ENCODE data around the gene COQ3. TPM values are rescaled to one million over a fixed set of nuclear protein-coding genes. Genes with fewer than 3 reads are reported as not detected.

Gene COQ3
- total RNA-seq, 1 experiment from 2014 or later = 13.9 TPM

DNA sequence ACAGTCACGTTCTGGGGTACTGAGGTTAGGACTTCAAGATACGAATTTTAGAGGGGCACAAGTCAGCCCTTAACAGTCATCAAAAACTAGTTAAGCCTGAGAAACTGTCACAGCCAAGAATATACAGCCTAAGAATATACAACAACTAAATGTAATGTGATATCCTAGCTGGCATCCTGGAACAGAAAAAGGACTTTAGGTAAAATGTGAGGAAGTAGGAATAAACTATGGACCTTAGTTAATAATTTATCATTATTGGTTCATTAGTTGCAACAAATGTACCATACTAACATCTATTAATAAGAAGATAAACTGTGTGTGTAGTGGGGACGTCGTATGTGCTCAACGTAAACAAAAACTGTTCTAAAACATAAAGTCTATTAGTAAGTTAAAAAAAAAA, 30.0 kb upstream of the COQ3 start:
- DNase-seq (ENCODE audit: low spot score) = no peak
- Mint-ChIP-seq H3K27ac (peak overlapping the region; percentile 90), H3K4me1 (peaks cover 68% of the 10 kb centered on the region), H3K27me3 (ENCODE audit: low read depth) (no peaks in the 10 kb centered on the region; the same call in 1 of the 2 replicates), H3K36me3 (peaks cover 18% of the 10 kb centered on the region), H3K4me3 (peak overlapping the region; percentile 97), H3K9me3 (no peaks in the 10 kb centered on the region)
- CTCF ChIA-PET = interaction anchor here (0.8 kb wide), 1 partner anchor 89 kb away, joined by 3 read pairs; no protein-coding TSS in a partner anchor
- ATAC-seq = no peak
- TF ChIP-seq CREM (CRISPR knock-in tag; IDR thresholded peaks at IDR 0.05) = no peak
- TF ChIP-seq, protein P1, sequence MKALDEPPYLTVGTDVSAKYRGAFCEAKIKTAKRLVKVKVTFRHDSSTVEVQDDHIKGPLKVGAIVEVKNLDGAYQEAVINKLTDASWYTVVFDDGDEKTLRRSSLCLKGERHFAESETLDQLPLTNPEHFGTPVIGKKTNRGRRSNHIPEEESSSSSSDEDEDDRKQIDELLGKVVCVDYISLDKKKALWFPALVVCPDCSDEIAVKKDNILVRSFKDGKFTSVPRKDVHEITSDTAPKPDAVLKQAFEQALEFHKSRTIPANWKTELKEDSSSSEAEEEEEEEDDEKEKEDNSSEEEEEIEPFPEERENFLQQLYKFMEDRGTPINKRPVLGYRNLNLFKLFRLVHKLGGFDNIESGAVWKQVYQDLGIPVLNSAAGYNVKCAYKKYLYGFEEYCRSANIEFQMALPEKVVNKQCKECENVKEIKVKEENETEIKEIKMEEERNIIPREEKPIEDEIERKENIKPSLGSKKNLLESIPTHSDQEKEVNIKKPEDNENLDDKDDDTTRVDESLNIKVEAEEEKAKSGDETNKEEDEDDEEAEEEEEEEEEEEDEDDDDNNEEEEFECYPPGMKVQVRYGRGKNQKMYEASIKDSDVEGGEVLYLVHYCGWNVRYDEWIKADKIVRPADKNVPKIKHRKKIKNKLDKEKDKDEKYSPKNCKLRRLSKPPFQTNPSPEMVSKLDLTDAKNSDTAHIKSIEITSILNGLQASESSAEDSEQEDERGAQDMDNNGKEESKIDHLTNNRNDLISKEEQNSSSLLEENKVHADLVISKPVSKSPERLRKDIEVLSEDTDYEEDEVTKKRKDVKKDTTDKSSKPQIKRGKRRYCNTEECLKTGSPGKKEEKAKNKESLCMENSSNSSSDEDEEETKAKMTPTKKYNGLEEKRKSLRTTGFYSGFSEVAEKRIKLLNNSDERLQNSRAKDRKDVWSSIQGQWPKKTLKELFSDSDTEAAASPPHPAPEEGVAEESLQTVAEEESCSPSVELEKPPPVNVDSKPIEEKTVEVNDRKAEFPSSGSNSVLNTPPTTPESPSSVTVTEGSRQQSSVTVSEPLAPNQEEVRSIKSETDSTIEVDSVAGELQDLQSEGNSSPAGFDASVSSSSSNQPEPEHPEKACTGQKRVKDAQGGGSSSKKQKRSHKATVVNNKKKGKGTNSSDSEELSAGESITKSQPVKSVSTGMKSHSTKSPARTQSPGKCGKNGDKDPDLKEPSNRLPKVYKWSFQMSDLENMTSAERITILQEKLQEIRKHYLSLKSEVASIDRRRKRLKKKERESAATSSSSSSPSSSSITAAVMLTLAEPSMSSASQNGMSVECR (CRISPR knock-in tag; IDR thresholded peaks at IDR 0.05; ENCODE audit: borderline replicate concordance) = no peak
- no peak for TF ChIP-seq NFE2L1 (CRISPR knock-in tag; IDR thresholded peaks at IDR 0.05)
- no peak for TF ChIP-seq ZNF423 (CRISPR knock-in tag; IDR thresholded peaks at IDR 0.05)
- TF ChIP-seq ZNF232 (CRISPR knock-in tag; IDR thresholded peaks at IDR 0.05) = no peak
- POLR2A ChIA-PET = interaction anchor here (0.6 to 2.9 kb wide), 3 partner anchors 30 to 55 kb away, joined by 4 to 10 read pairs (median 5); partner anchors contain the start of gene COQ3

- CTCF ChIA-PET = no interaction called here
- H3K27me3 Mint-ChIP-seq (ENCODE audit: low read depth) = no peaks in the 10 kb centered on the region; the same call in 1 of the 2 replicates
- H3K4me3 Mint-ChIP-seq = peak overlapping the region; percentile 97
- H3K36me3 Mint-ChIP-seq = peaks cover 18% of the 10 kb centered on the region
- peaks cover 63% of the 10 kb centered on the region for H3K4me1 Mint-ChIP-seq
- H3K27ac Mint-ChIP-seq = no peak overlapping the region
- ATAC-seq (no peak), DNase-seq (ENCODE audit: low spot score) (no peak)
- TF ChIP-seq ZNF671 (CRISPR knock-in tag; IDR thresholded peaks at IDR 0.05) (no peak), ZNF138 (CRISPR knock-in tag; conservative IDR thresholded peaks at IDR 0.05) (no peak), GTF2I (CRISPR knock-in tag; conservative IDR thresholded peaks at IDR 0.05) (no peak), NFATC4 (CRISPR knock-in tag; IDR thresholded peaks at IDR 0.05) (no peak), SOX15 (CRISPR knock-in tag; IDR thresholded peaks at IDR 0.05) (no peak), ZNF232 (CRISPR knock-in tag; IDR thresholded peaks at IDR 0.05) (no peak), ZBTB21 (CRISPR knock-in tag; IDR thresholded peaks at IDR 0.05; ENCODE audit: borderline replicate concordance) (no peak), ZNF219 (CRISPR knock-in tag; IDR thresholded peaks at IDR 0.05; ENCODE audit: borderline replicate concordance) (no peak), OVOL2 (CRISPR knock-in tag; IDR thresholded peaks at IDR 0.05; ENCODE audit: borderline replicate concordance) (no peak), PREB (CRISPR knock-in tag; IDR thresholded peaks at IDR 0.05; ENCODE audit: borderline replicate concordance) (no peak), SMAD4 (CRISPR knock-in tag; IDR thresholded peaks at IDR 0.05) (no peak), ZMAT4 (CRISPR knock-in tag; IDR thresholded peaks at IDR 0.05) (no peak), ZNF532 (CRISPR knock-in tag; IDR thresholded peaks at IDR 0.05; ENCODE audit: borderline replicate concordance) (no peak), KAT7 (CRISPR knock-in tag; IDR thresholded peaks at IDR 0.05; ENCODE audit: borderline replicate concordance) (no peak)
- H3K9me3 Mint-ChIP-seq = no peaks in the 10 kb centered on the region
- POLR2A ChIA-PET = no interaction called here
These were observed 28.9 kb upstream of the COQ3 start for GRCh38 chr6:99422912-99423311.

Data from WTC11 (cell line).